ENCODE results near the gene ARHGAP30.

GRCh38 chr1:161038523-161039153 lies 31.1 kb downstream of the ARHGAP30 start, which contains the start of gene TSTD1:
- TF ChIP-seq, protein P1, sequence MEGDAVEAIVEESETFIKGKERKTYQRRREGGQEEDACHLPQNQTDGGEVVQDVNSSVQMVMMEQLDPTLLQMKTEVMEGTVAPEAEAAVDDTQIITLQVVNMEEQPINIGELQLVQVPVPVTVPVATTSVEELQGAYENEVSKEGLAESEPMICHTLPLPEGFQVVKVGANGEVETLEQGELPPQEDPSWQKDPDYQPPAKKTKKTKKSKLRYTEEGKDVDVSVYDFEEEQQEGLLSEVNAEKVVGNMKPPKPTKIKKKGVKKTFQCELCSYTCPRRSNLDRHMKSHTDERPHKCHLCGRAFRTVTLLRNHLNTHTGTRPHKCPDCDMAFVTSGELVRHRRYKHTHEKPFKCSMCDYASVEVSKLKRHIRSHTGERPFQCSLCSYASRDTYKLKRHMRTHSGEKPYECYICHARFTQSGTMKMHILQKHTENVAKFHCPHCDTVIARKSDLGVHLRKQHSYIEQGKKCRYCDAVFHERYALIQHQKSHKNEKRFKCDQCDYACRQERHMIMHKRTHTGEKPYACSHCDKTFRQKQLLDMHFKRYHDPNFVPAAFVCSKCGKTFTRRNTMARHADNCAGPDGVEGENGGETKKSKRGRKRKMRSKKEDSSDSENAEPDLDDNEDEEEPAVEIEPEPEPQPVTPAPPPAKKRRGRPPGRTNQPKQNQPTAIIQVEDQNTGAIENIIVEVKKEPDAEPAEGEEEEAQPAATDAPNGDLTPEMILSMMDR (conservative IDR thresholded peaks at IDR 0.05; ENCODE audit: low read depth, low read length), result no peak
- no peak for TF ChIP-seq RCOR1 (IDR thresholded peaks at IDR 0.05; ENCODE audit: insufficient replicate concordance, low read length)
- TF ChIP-seq RAD21 (IDR thresholded peaks at IDR 0.05; ENCODE audit: low read length), result no peak
- no peak for TF ChIP-seq SMC3 (IDR thresholded peaks at IDR 0.05; ENCODE audit: low read depth, low read length)
- no peak for TF ChIP-seq POLR2A (IDR thresholded peaks at IDR 0.05; ENCODE audit: low read depth, low read length)
- TF ChIP-seq FOS (IDR thresholded peaks at IDR 0.05; ENCODE audit: low read depth, low read length), result no peak
- TF ChIP-seq RFX5 (IDR thresholded peaks at IDR 0.05; ENCODE audit: low read depth, low read length), result no peak
- TF ChIP-seq CHD1 (IDR thresholded peaks at IDR 0.05; ENCODE audit: low read depth, low read length), result no peak
- TF ChIP-seq, protein P2, sequence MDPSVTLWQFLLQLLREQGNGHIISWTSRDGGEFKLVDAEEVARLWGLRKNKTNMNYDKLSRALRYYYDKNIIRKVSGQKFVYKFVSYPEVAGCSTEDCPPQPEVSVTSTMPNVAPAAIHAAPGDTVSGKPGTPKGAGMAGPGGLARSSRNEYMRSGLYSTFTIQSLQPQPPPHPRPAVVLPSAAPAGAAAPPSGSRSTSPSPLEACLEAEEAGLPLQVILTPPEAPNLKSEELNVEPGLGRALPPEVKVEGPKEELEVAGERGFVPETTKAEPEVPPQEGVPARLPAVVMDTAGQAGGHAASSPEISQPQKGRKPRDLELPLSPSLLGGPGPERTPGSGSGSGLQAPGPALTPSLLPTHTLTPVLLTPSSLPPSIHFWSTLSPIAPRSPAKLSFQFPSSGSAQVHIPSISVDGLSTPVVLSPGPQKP (IDR thresholded peaks at IDR 0.05; ENCODE audit: borderline replicate concordance, low read depth, low read length), result no peak
- TF ChIP-seq, protein P3, sequence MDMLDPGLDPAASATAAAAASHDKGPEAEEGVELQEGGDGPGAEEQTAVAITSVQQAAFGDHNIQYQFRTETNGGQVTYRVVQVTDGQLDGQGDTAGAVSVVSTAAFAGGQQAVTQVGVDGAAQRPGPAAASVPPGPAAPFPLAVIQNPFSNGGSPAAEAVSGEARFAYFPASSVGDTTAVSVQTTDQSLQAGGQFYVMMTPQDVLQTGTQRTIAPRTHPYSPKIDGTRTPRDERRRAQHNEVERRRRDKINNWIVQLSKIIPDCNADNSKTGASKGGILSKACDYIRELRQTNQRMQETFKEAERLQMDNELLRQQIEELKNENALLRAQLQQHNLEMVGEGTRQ (IDR thresholded peaks at IDR 0.05; ENCODE audit: low read depth, low read length), result no peak
- no peak for TF ChIP-seq CEBPB (IDR thresholded peaks at IDR 0.05; ENCODE audit: low read depth, low read length)
- no peak for TF ChIP-seq MAFK (IDR thresholded peaks at IDR 0.05; ENCODE audit: low read depth, low read length)
- no peak for TF ChIP-seq BHLHE40 (IDR thresholded peaks at IDR 0.05; ENCODE audit: low read depth, low read length)

Data from IMR-90 (cell line).